Subcutaneous abdominal adipose tissue (tissue), 5 donors: ENCODE results near the gene PRR15L.

Experiments
- H3K27ac ChIP-seq: one replicate; pipeline ENCODE4 v1.7.0; 2013; ENCODE audit warnings: low read depth, mild to moderate bottlenecking, inconsistent platforms, low read length, moderate library complexity
- H3K27me3 ChIP-seq, 5 donors: one replicate each; pipeline ENCODE4 v1.7.0; 2013; ENCODE audit warnings: low read length in 5 of 5, inconsistent platforms in 1 of 5; ENCODE audit not compliant: control insufficient read depth in 5 of 5, insufficient read depth in 4 of 5
- H3K36me3 ChIP-seq, 5 donors: one replicate each; pipeline ENCODE4 v1.7.0; 2013; ENCODE audit warnings: low read length in 5 of 5; ENCODE audit not compliant: control insufficient read depth in 5 of 5, insufficient read depth in 5 of 5
- H3K4me1 ChIP-seq, 5 donors: one replicate each; pipeline ENCODE4 v1.7.0; 2013; ENCODE audit warnings: low read length in 5 of 5, mild to moderate bottlenecking in 3 of 5, moderate library complexity in 1 of 5; ENCODE audit not compliant: control insufficient read depth in 5 of 5, insufficient read depth in 5 of 5
- H3K4me3 ChIP-seq, 5 donors: one replicate each; pipeline ENCODE4 v1.7.0; 2013; ENCODE audit warnings: low read length in 5 of 5, low read depth in 1 of 5
- H3K9ac ChIP-seq, 5 donors: one replicate each; pipeline ENCODE4 v1.7.0; 2013; ENCODE audit warnings: low read length in 5 of 5, mild to moderate bottlenecking in 4 of 5, moderate library complexity in 3 of 5
- H3K9me3 ChIP-seq, 5 donors: one replicate each; pipeline ENCODE4 v1.7.0; 2013; ENCODE audit warnings: low read length in 5 of 5; ENCODE audit not compliant: control insufficient read depth in 5 of 5
- donor health status: healthy.
- donor health status: healthy.
- donor health status: healthy.
- donor health status: healthy.
- donor health status: healthy.

PRR15L gene

DNA sequence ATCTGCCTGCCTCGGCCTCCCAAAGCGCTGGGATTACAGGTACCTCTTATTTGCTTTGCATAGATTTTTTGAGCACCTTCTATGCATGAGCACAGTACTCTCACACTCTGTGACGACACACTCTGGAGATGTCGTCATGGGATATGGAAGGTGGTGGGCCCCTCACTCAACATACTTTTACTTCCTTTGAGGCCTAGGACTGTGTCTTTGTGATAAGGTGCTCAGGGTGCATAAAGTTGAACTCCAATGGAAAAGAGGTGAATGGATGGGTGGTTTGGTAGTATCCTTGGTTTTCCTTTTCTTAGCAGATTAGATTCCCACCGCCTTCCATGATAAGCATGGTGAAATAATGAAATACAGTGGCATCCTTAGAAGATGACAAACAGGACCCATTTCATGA is 7.2 kb upstream of the PRR15L start:
- Histone ChIP-seq H3K27ac (no peak overlapping the region), H3K9ac (no peak overlapping the region), H3K27me3 (no peaks in the 10 kb centered on the region), H3K4me3 (no peak overlapping the region), H3K4me1 (no peaks in the 10 kb centered on the region), H3K9me3 (no peaks in the 10 kb centered on the region), H3K36me3 (no peaks in the 10 kb centered on the region)

DNA sequence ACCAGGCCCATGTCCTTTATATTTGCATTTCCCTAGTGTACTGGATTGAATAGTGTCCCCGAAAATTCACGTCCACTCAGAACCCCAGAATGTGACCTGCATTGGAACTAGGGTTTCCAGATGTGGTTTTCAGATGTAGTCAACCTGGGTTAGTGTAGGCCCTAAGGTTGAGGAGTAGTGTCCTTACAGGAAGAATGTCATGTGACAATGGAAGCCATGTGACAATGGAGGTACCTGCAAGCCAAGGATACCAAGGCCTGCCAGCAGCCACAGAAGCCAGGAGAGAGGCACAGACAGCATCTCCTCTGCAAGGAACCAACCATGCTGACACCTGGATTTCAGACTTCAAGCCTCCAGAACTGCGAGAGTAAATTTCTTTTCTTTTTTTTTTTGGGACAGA is 5.2 kb upstream of the PRR15L start:
- Histone ChIP-seq H3K9ac (no peak overlapping the region), H3K27ac (no peak overlapping the region), H3K9me3 (no peaks in the 10 kb centered on the region), H3K4me1 (no peaks in the 10 kb centered on the region), H3K36me3 (no peaks in the 10 kb centered on the region), H3K4me3 (no peak overlapping the region), H3K27me3 (no peaks in the 10 kb centered on the region)

DNA sequence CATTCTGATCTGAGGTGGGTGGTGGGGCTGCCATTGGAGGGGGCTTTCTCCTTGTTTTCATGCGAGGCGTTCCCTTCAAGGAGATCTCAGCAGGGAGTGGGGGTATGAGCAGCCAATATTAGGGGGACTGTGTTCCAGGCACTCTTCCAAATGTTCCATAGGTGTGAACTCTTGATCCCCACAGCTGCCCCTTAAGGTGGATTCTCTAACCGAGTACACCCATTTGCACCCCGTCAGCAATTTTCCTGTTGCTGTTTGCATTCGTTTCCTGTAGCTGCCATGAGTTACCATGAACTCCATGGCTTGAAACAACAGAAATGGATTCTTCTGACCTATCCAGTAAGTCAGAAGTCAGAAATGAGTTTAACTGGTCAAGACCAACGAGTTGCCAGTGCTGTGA is 3.7 kb upstream of the PRR15L start:
- Histone ChIP-seq H3K36me3 (no peaks in the 10 kb centered on the region), H3K4me3 (no peak overlapping the region), H3K27me3 (no peaks in the 10 kb centered on the region), H3K9me3 (no peaks in the 10 kb centered on the region), H3K27ac (no peak overlapping the region), H3K4me1 (no peaks in the 10 kb centered on the region), H3K9ac (no peak overlapping the region)

DNA sequence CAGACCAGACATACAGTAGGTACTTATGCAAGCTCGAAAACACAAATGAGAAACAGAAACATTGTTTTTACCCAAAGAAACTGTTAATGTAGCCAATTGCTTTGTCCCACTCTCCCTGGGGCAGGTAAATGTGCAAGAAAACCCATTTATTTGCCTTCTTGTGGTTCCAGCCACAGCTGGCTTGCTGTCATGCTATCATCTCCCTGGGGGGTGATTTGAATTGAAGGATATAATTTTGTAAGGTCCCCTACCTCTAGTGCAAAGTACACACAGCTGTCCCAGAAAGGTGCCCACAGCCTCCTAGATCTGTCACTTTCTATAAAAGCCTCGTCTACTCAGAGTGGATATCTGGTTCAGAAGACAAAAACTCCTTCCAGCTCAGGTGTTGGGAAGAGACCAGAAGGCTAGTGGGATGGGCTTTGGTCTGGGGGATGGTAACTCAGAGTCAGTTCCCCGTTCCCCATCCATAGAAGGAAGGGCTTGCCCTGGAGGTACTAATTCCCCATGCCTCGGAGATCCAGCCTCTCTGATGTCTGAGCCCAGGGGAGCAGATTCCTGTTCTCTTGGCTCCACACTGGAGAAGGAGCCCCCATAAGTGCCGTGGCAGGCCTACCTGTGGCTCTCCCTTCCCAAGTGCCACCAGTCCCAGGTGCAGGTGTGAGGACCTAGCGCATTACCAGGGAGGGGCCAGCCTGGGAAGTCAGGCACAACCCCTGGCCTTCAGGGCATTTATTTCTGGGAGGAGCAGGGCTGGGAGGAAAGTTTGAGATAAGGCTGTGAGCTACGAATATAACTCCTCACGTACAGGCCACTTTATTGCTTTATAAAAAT is 2.4 kb upstream of the PRR15L start:
- Histone ChIP-seq H3K4me3 (no peak overlapping the region), H3K9me3 (no peaks in the 10 kb centered on the region), H3K27ac (no peak overlapping the region), H3K36me3 (no peaks in the 10 kb centered on the region), H3K27me3 (no peaks in the 10 kb centered on the region), H3K4me1 (no peaks in the 10 kb centered on the region), H3K9ac (no peak overlapping the region)

DNA sequence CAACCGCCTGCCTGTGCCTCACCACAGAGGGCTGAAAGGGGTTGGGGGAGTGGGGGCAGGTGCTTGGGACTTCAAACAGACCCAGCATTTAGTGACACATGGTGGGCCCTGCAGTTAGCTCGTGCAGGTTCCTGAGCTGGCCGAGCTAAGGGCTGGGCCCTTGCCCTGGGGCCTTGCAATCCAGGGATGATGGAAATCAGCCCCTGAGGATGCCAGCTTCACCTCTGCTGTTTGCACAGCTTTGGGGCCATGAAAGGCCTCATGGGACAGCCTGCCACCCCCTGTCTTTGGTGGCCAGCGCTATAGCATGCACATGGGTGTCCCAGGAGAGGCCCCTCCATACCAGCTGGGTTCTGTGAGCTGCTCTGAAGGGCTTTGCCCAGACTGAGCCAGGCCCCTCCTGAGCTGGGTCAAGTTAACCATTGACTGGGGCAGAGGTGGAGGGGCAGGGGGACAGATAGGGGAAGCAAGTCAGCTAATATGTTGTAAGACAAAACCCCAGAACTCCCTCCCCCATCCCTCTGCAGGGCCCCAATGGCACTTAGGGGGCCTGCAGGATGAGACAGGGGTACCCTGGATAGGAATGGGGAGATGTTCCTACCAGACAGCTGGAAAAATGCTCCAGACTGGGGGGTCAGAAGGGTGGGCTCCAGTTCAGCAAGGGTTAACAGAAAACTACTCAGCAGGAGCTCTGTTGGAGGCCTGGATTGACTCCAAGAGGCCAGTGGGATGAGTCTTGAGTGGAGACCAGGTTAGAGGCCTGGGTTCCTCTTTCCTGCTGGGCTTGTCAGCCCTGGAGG is 692 bp downstream of the PRR15L start:
- Histone ChIP-seq H3K4me3 (no peak overlapping the region), H3K27ac (no peak overlapping the region), H3K4me1 (no peaks in the 10 kb centered on the region), H3K9ac (no peak overlapping the region), H3K9me3 (no peaks in the 10 kb centered on the region), H3K27me3 (no peaks in the 10 kb centered on the region), H3K36me3 (no peaks in the 10 kb centered on the region)

DNA sequence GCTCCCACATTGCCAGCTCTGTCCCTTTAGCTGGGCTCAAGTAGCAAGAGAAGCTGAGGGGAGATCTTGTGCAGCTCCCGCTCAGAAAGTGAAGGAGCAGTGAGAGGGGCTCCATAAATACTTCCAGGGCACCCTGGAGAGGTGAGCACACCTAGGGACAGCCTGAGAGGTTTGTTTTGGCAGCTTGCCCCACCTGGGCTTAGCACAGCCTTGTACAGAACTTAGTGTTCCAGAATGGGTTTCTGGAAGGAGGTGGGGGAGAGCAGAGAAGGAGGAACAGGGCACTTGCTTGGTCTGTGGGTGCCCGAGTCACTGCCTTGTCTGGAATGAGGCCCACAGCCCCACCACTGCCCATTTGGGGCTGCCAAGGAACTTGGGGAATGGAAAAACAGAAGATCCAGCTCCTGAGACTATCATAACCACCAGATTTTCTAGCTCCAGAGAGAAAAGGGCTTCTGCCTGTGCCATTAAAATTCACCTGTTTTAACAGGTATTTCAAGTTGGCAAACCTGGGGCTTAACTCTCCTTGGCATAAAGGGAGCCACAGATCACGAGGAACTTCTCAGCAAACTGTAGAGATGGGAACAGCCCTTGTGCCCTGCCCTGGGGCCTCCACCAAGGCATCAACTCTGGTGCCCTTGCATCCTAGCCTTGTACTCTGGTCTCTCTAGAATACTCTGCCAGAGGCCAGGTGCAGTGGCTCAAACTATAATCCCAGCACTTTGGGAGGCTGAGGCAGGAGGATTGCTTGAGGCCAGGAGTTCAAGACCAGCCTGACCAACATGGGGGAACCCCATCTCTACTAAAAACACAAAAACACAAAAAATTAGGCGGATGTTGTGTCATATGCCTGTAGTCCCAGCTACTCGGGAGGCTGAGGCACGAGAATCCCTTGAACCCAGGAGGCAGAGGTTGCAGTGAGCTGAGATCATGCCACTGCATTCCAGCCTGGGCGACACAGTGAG is 1.9 kb downstream of the PRR15L start:
- Histone ChIP-seq H3K4me3 (no peak overlapping the region), H3K27me3 (no peaks in the 10 kb centered on the region), H3K9me3 (no peaks in the 10 kb centered on the region), H3K36me3 (no peaks in the 10 kb centered on the region), H3K9ac (no peak overlapping the region), H3K27ac (no peak overlapping the region), H3K4me1 (no peaks in the 10 kb centered on the region)

DNA sequence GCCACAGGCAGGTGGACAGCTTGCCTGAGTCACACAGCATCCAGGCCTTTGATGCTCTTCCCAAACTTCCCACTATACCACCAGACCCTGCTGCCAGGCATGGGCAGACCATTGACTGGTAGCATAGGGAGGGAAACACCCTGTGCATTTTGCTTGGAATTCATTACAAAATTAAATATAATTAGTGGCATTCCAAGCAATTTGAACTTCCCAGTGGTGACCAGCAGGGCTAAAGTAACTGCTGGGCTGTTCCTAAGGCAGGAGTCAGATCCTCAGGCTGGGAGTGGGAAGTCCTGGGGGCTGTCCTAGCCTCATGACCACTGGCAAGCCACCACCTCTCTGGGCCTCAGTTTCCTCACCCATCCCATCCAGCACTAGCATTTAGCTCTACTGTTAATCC is 3.8 kb downstream of the PRR15L start:
- H3K9me3 ChIP-seq: no peaks in the 10 kb centered on the region
- no peak overlapping the region for H3K27ac ChIP-seq
- H3K9ac ChIP-seq: no peak overlapping the region
- no peak overlapping the region for H3K4me3 ChIP-seq
- H3K27me3 ChIP-seq: no peaks in the 10 kb centered on the region
- peaks cover 0 to 1% (median 0%) of the 10 kb centered on the region in 5 donors for H3K36me3 ChIP-seq
- H3K4me1 ChIP-seq: peaks cover 2 to 13% (median 11%) of the 10 kb centered on the region in 5 donors

DNA sequence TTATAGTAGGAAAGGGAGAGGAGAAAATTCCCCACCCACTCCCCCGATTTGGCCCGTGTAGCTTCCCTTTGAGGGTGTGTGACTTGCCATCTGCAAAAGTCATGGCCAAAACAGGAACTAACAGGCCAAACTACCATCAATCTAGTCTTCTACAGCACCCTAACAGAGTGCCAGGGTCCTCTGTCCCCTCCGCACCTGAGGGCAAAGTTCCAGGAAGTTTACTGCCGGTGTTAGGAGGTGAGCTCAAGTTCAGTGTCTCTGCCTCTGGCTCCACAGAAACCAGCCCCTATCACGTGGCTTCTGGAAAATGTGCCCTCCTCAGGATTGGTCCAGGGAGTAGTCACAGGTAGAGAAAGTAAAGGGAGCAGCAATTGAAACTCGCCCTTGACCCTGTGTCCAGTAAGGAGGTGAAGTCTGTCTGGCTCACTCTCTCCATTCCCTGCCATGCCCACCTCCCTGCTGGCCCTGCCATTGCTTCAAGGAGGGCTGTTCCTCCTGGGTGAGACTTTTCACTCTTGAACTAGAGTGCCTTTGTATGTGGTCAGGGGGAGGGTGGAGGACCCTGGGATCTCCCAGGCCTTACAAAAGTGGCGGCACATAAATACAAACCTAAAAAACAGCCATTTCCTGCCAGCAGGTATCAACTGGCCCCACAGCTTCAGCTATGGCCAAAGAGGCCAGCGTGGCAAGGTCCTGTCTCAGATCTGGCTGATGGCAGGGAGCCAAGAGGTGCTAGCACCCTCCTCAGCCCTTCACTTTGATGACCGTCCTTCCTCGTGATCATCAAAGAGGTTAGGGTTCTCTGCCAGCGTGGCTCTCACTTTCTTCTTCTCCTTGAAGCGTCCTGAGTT is 5.3 kb downstream of the PRR15L start:
- no peaks in the 10 kb centered on the region for H3K9me3 ChIP-seq
- H3K9ac ChIP-seq: no peak overlapping the region
- H3K36me3 ChIP-seq: peaks cover 0 to 8% (median 5%) of the 10 kb centered on the region in 5 donors
- no peak overlapping the region for H3K27ac ChIP-seq
- H3K4me1 ChIP-seq: peaks cover 2 to 15% (median 14%) of the 10 kb centered on the region in 5 donors
- no peaks in the 10 kb centered on the region for H3K27me3 ChIP-seq
- H3K4me3 ChIP-seq: no peak overlapping the region

DNA sequence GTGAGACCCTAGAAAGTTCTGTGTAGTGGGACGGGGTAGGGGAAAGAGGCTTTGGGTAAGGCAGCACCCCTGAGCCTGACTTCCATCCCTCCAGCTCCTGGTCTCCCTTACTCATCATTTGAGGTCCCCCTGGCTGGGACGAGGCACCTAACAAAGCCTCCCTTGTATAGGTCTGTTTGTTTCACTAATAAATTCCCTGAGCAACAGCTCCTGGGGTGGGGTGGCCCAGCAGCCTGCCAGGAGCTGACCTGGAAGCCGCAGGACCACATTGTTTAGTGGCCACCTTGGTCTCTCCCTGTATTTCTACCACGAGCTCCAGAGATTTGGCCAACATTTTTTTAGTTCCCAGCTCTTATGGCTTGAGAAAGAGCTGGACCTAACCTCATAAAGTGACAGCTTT is 7.2 kb downstream of the PRR15L start:
- H3K27me3 ChIP-seq: no peaks in the 10 kb centered on the region
- no peak overlapping the region for H3K27ac ChIP-seq
- H3K9me3 ChIP-seq: no peaks in the 10 kb centered on the region
- peaks cover 2 to 21% (median 16%) of the 10 kb centered on the region in 5 donors for H3K4me1 ChIP-seq
- peak overlapping the region in 1 of 5 donors; percentile 66 for H3K9ac ChIP-seq
- peaks cover 0 to 19% (median 15%) of the 10 kb centered on the region in 5 donors for H3K36me3 ChIP-seq
- no peak overlapping the region for H3K4me3 ChIP-seq
